ENCODE results near the gene RASAL3.

RASAL3 gene

DNA sequence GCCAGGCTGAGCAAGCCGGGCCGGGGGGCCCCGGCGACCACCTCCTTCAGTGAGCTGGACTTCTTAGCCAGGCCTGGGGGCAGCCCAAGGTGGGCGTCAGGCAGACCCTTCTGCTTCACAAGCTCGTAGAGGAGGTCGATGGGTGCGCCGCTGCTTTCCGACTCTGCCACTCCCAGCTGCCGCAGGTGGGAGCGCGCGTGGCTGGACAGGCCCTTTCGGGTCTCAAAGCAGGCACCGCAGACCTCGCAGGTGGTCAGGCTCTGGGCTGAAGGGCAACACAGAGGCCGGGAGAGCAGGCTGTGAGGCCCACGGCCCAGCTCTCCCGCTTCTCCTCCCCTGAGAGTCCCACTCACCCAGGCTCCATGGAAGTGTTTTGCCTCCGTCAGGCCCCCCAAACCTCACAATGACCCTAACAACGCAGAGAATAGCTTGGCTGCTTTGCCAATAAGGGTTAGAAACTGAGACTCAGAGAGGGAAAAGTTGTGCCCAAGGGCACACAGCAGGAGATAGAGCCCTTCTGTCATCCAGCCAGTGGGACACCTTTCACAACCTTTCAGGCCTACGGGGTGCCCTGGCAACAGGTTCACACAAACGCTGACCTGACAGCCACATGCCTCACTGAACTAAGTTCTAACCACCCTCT, 34.4 kb downstream of the RASAL3 start:
- no peak overlapping the region for H3K9ac ChIP-seq (ENCODE audit: low read depth, low read length)
- no peak overlapping the region for H3K27ac ChIP-seq (ENCODE audit: low read depth, low read length)
- H3K9me3 ChIP-seq (ENCODE audit: insufficient read depth, low read depth, low read length), result no peaks in the 10 kb centered on the region
- no peaks in the 10 kb centered on the region for H3K27me3 ChIP-seq (ENCODE audit: insufficient read depth, low read length)
- H3K4me3 ChIP-seq (ENCODE audit: low read length), result no peak overlapping the region
- H3K4me1 ChIP-seq (ENCODE audit: insufficient read depth, low read length), result peaks cover 10% of the 10 kb centered on the region; the same call in 1 of the 2 replicates
- H3K36me3 ChIP-seq (ENCODE audit: insufficient read depth, low read length), result peaks cover 24% of the 10 kb centered on the region
- WGBS, result 93% methylated on average over 24 of the region's 24 CpGs

DNA sequence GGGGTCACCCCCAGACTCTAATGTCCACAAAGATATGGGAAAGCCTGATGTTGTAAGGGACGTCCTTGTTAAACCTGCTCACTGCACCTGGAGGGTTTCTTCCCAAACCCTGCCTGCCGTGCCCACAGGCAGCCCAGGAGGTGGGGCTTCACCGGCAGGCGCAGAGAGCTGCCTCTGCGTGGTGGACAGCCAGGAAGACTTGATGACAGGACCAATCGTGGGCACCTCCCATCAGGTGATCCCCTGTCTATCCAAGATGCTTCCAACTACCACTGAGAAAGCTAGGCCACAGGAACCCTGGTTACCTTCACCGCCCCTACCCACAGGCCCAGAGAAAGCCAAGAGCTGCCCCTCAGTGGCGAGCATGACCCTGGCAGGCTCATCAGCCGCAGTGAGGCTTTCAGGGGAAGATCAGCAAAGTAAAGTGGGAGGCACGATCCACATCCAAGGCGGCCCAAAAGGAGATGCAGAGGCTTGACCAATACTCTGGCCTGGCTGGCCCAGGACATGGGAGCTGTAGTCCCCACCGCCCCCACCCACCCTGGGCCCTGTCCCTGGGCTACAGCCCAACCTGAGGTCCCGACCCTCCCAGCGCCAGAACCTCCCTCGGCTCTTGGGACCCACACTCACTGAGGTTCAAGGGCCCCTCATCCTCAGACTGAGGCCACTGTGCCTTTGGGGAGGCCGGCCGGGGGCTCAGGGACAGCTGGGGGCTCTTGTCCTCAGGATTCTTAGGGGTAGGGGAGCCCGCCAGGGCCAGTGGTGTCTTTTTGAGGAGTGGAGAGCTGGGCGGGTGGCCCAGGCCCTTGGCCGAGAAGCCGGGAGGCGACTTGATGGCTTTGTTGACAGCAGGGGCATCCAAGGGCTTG, 35.2 kb downstream of the RASAL3 start:
- peaks cover 32% of the 10 kb centered on the region for H3K36me3 ChIP-seq (ENCODE audit: insufficient read depth, low read length)
- no peaks in the 10 kb centered on the region for H3K9me3 ChIP-seq (ENCODE audit: insufficient read depth, low read depth, low read length)
- 91% methylated on average over 22 of the region's 22 CpGs for WGBS
- peaks cover 10% of the 10 kb centered on the region; the same call in 1 of the 2 replicates for H3K4me1 ChIP-seq (ENCODE audit: insufficient read depth, low read length)
- no peaks in the 10 kb centered on the region for H3K27me3 ChIP-seq (ENCODE audit: insufficient read depth, low read length)
- H3K4me3 ChIP-seq (ENCODE audit: low read length), result no peak overlapping the region
- no peak overlapping the region for H3K27ac ChIP-seq (ENCODE audit: low read depth, low read length)
- no peak overlapping the region for H3K9ac ChIP-seq (ENCODE audit: low read depth, low read length)

- Histone ChIP-seq H3K27me3 (ENCODE audit: insufficient read depth, low read length) (no peaks in the 10 kb centered on the region), H3K27ac (ENCODE audit: low read depth, low read length) (no peak overlapping the region), H3K36me3 (ENCODE audit: insufficient read depth, low read length) (peaks cover 42% of the 10 kb centered on the region), H3K4me1 (ENCODE audit: insufficient read depth, low read length) (peaks cover 7% of the 10 kb centered on the region; the same call in 1 of the 2 replicates), H3K4me3 (ENCODE audit: low read length) (no peak overlapping the region), H3K9ac (ENCODE audit: low read depth, low read length) (no peak overlapping the region), H3K9me3 (ENCODE audit: insufficient read depth, low read depth, low read length) (0 out of 2 replicates have a peak, but pooled peaks cover 3% of the 10 kb centered on the region)
- 96% methylated on average over 35 of the region's 35 CpGs for WGBS
These were observed 36.3 kb downstream of the RASAL3 start for GRCh38 chr19:15427991-15428471.

DNA sequence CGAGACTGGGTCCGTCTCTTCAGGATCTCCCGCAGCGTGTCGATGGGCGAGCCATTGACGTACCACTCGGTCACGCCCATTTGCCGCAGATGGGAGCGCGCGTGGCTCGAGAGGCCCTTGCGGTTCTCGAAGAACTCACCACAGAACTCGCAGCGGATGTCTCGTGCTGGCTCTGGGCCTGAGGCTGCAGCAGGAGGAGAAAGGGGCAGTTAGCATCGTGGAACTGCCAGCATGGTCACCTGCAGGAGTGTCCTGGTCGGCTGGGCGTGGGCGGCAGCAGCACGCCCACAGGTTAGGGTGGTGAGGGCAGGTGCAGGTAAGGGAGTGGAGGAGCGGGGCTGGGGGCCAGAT, 37.0 kb downstream of the RASAL3 start:
- Histone ChIP-seq H3K9me3 (ENCODE audit: insufficient read depth, low read depth, low read length) (0 out of 2 replicates have a peak, but pooled peaks cover 3% of the 10 kb centered on the region), H3K27ac (ENCODE audit: low read depth, low read length) (no peak overlapping the region), H3K9ac (ENCODE audit: low read depth, low read length) (no peak overlapping the region), H3K4me3 (ENCODE audit: low read length) (no peak overlapping the region), H3K27me3 (ENCODE audit: insufficient read depth, low read length) (no peaks in the 10 kb centered on the region), H3K36me3 (ENCODE audit: insufficient read depth, low read length) (peaks cover 49% of the 10 kb centered on the region), H3K4me1 (ENCODE audit: insufficient read depth, low read length) (peaks cover 7% of the 10 kb centered on the region; the same call in 1 of the 2 replicates)
- 96% methylated on average over 25 of the region's 25 CpGs for WGBS

DNA sequence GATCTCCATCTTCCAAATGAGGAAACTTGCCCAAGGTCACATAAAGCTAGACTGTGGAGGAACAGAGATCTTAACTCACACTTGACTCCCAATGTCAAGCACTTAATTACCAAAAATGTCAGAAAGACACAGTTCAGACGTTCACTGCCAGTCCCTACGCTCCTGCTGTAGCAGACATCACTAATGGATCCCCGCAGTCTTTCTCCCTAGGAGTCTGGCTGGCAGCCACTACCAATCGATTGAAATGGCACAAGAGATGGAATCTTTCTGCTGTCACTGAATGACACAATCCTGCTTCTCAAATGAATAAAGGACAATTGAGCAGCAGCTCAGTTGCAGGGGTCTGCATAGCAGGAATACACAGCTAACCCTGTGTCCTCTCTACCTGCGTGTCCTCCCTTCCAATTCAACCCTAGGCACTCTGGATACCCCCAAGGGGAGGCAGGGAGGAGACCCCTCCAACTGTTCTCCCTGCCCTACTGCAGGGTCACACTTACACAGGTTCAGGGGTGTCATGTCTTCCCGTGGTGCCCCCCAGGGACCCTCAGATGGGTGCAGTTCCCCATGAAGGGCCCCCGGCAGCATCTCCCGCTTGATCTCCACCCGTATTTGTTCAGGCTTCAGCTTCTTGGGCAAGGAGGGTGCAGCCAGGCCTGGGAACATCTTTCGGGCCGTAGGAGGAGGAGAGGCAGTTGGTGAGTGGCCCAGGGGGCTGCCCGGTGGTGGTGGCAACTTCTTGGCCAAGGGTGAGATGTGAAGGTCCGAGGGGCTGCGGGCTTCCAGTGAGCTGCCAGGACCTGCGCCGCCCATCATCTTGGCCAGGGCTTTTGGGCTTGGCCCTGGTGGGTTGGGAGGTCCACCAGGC, 37.6 kb downstream of the RASAL3 start:
- no peaks in the 10 kb centered on the region for H3K27me3 ChIP-seq (ENCODE audit: insufficient read depth, low read length)
- no peak overlapping the region for H3K27ac ChIP-seq (ENCODE audit: low read depth, low read length)
- peaks cover 50% of the 10 kb centered on the region for H3K36me3 ChIP-seq (ENCODE audit: insufficient read depth, low read length)
- H3K4me1 ChIP-seq (ENCODE audit: insufficient read depth, low read length), result peaks cover 6% of the 10 kb centered on the region; the same call in 1 of the 2 replicates
- 91% methylated on average over 16 of the region's 16 CpGs for whole genome bisulfite sequencing
- H3K4me3 ChIP-seq (ENCODE audit: low read length), result no peak overlapping the region
- H3K9ac ChIP-seq (ENCODE audit: low read depth, low read length), result no peak overlapping the region
- 0 out of 2 replicates have a peak, but pooled peaks cover 3% of the 10 kb centered on the region for H3K9me3 ChIP-seq (ENCODE audit: insufficient read depth, low read depth, low read length)

DNA sequence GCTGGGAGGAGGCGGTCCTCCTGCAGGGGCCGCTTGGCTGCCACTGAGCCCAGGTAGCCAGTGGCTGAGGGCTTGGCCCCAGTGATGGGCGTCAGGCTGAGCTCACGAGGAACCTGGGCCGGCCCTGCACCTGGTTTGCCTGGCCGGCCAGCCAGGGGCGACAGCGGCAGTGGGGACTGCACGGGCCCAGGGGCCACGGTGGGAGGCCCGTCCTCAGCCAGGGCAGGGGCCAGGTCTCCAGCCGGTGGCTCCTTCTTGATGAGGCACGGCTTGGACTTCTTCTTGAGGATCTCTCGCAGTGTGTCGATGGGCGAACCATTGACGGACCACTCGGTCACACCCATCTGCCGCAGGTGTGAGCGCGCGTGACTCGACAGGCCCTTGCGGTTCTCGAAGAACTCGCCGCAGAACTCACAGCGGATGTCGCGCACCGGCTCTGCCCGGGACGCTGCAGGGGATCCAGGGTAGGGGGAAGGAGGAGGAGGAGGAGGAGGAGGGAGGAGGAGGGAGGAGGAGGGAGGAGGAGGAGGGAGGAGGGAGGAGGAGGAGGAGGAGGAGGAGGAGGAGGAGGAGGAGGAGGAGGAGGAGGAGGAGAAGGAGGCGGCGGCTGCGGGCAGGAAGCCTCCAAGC, 38.9 kb downstream of the RASAL3 start:
- Histone ChIP-seq H3K27ac (ENCODE audit: low read depth, low read length) (no peak overlapping the region), H3K9me3 (ENCODE audit: insufficient read depth, low read depth, low read length) (0 out of 2 replicates have a peak, but pooled peaks cover 3% of the 10 kb centered on the region), H3K4me3 (ENCODE audit: low read length) (no peak overlapping the region), H3K4me1 (ENCODE audit: insufficient read depth, low read length) (no peaks in the 10 kb centered on the region), H3K9ac (ENCODE audit: low read depth, low read length) (no peak overlapping the region), H3K36me3 (ENCODE audit: insufficient read depth, low read length) (peaks cover 50% of the 10 kb centered on the region), H3K27me3 (ENCODE audit: insufficient read depth, low read length) (no peaks in the 10 kb centered on the region)
- 96% methylated on average over 34 of the region's 36 CpGs for WGBS

DNA sequence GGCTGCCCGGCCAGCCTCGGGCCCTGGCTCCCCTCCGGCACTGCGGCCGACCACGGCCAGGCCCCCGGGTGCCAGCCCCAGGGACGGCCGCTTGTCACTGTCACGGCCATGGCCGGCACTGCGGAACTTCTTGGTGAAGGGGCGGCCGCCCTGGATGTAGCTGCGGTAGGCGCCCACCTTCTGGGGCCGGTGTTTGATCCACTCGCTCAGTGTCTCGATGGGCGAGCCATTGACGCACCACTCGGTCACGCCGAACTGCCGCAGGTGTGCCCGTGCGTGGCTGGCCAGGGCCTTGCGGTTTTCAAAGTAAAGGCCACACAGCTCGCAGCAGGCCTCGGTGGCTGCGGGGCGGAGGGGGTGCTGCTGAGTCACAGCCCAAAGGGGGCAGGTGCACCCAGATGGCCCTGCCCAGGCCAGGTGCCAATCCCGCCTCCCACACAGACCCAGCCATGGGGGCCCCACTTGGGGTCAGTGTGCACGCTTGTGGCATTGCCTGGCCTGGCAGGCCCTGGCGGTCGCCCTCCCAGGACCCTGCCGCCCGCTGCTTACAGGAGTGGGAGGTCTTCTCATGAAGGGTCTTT, 39.6 kb downstream of the RASAL3 start:
- H3K4me3 ChIP-seq (ENCODE audit: low read length), result no peak overlapping the region
- H3K36me3 ChIP-seq (ENCODE audit: insufficient read depth, low read length), result peaks cover 50% of the 10 kb centered on the region
- H3K27ac ChIP-seq (ENCODE audit: low read depth, low read length), result no peak overlapping the region
- H3K9ac ChIP-seq (ENCODE audit: low read depth, low read length), result no peak overlapping the region
- no peaks in the 10 kb centered on the region for H3K4me1 ChIP-seq (ENCODE audit: insufficient read depth, low read length)
- 0 out of 2 replicates have a peak, but pooled peaks cover 3% of the 10 kb centered on the region for H3K9me3 ChIP-seq (ENCODE audit: insufficient read depth, low read depth, low read length)
- 95% methylated on average over 38 of the region's 38 CpGs for WGBS
- H3K27me3 ChIP-seq (ENCODE audit: insufficient read depth, low read length), result no peaks in the 10 kb centered on the region

- Histone ChIP-seq H3K27me3 (ENCODE audit: insufficient read depth, low read length) (no peaks in the 10 kb centered on the region), H3K9ac (ENCODE audit: low read depth, low read length) (no peak overlapping the region), H3K9me3 (ENCODE audit: insufficient read depth, low read depth, low read length) (0 out of 2 replicates have a peak, but pooled peaks cover 3% of the 10 kb centered on the region), H3K27ac (ENCODE audit: low read depth, low read length) (no peak overlapping the region), H3K36me3 (ENCODE audit: insufficient read depth, low read length) (peaks cover 50% of the 10 kb centered on the region), H3K4me3 (ENCODE audit: low read length) (no peak overlapping the region), H3K4me1 (ENCODE audit: insufficient read depth, low read length) (peaks cover 4% of the 10 kb centered on the region; the same call in 1 of the 2 replicates)
- WGBS, result 94% methylated on average over 13 of the region's 13 CpGs
These were observed 40.2 kb downstream of the RASAL3 start for GRCh38 chr19:15424121-15424520.

DNA sequence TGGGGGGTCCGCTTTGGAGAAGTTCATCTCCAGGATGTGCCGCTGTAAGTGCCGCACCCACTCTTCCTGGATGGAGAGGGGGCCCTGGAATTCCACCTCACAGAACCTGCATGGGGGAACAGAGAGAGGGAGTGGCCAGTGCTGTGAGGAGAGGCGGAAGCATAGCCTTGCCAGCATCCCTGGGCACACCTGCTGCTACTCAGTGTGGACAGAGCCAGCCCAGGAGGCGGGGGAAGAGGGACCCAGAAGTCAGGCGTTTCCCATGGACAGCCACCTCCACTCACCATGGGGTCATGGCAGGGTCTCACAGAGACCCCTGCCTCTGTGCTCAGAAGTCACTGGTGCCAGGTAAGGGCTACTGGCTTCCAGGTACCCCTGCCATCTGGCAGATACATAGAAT, 41.2 kb downstream of the RASAL3 start:
- Histone ChIP-seq H3K4me1 (ENCODE audit: insufficient read depth, low read length) (peaks cover 4% of the 10 kb centered on the region; the same call in 1 of the 2 replicates), H3K36me3 (ENCODE audit: insufficient read depth, low read length) (peaks cover 50% of the 10 kb centered on the region), H3K9ac (ENCODE audit: low read depth, low read length) (no peak overlapping the region), H3K9me3 (ENCODE audit: insufficient read depth, low read depth, low read length) (0 out of 2 replicates have a peak, but pooled peaks cover 3% of the 10 kb centered on the region), H3K27me3 (ENCODE audit: insufficient read depth, low read length) (no peaks in the 10 kb centered on the region), H3K27ac (ENCODE audit: low read depth, low read length) (no peak overlapping the region), H3K4me3 (ENCODE audit: low read length) (no peak overlapping the region)
- WGBS, result 93% methylated on average over 6 of the region's 6 CpGs

Data from HUES64 (cell line).